ENCODE results near the gene KCNIP1.

The KCNIP1 gene

DNA sequence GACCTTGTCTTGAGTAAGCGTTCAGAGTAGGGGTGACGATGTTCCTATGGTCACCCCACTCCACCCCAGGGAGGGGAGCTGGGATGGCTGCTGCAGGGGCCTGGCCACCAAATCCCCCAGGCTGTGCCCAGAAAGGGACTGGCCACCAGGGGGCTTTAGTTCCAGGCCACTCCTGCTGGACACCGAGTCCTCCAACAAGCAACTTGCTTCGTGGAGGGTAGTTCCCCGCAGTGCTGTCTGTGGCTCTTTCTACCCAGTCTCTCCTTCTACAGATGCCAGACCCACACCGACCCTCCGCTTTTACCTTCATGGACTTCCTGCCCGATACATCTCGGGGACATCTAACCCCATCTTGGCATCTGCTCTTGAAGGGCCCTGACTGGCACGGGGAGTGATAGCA is 244.0 kb downstream of the KCNIP1 start:
- H3K36me3 ChIP-seq (ENCODE audit: low read length): no peaks in the 10 kb centered on the region
- no peaks in the 10 kb centered on the region for H3K79me2 ChIP-seq (ENCODE audit: insufficient read depth, low read length)
- no peak overlapping the region for H3K4me3 ChIP-seq (ENCODE audit: insufficient read depth, low read length, poor library complexity, severe bottlenecking)
- no peak overlapping the region for H2AFZ ChIP-seq (ENCODE audit: low read depth, low read length, severe bottlenecking)
- H3K9me3 ChIP-seq (ENCODE audit: insufficient read depth, low read length): no peaks in the 10 kb centered on the region
- H3K4me2 ChIP-seq (ENCODE audit: low read depth, low read length, poor library complexity, severe bottlenecking): no peak overlapping the region
- no peaks in the 10 kb centered on the region for H3K9me2 ChIP-seq (replicated peaks; ENCODE audit: insufficient read depth, low read length)
- H4K20me1 ChIP-seq (ENCODE audit: low read depth, low read length): no peaks in the 10 kb centered on the region
- H3K27ac ChIP-seq (ENCODE audit: low read depth, low read length): no peak overlapping the region
- no peak for TF ChIP-seq EZH2phosphoT487 (conservative IDR thresholded peaks at IDR 0.05; ENCODE audit: low read length)
- no peak for TF ChIP-seq CTCF (IDR thresholded peaks at IDR 0.05; ENCODE audit: insufficient read depth, low read length, poor library complexity, severe bottlenecking)
- no peak overlapping the region for H3K9ac ChIP-seq (ENCODE audit: low read length)
- H3K27me3 ChIP-seq (ENCODE audit: low read length): no peaks in the 10 kb centered on the region
- no peaks in the 10 kb centered on the region for H3F3A ChIP-seq (ENCODE audit: insufficient read depth)

- Histone ChIP-seq H3K79me2 (ENCODE audit: insufficient read depth, low read length) (no peaks in the 10 kb centered on the region), H3K4me3 (ENCODE audit: insufficient read depth, low read length, poor library complexity, severe bottlenecking) (no peak overlapping the region), H3K9me3 (ENCODE audit: insufficient read depth, low read length) (no peaks in the 10 kb centered on the region), H4K20me1 (ENCODE audit: low read depth, low read length) (no peaks in the 10 kb centered on the region), H2AFZ (ENCODE audit: low read depth, low read length, severe bottlenecking) (no peak overlapping the region), H3F3A (ENCODE audit: insufficient read depth) (no peaks in the 10 kb centered on the region), H3K27ac (ENCODE audit: low read depth, low read length) (no peak overlapping the region), H3K9me2 (replicated peaks; ENCODE audit: insufficient read depth, low read length) (no peaks in the 10 kb centered on the region), H3K27me3 (ENCODE audit: low read length) (no peaks in the 10 kb centered on the region), H3K36me3 (ENCODE audit: low read length) (no peaks in the 10 kb centered on the region), H3K9ac (ENCODE audit: low read length) (no peak overlapping the region), H3K4me2 (ENCODE audit: low read depth, low read length, poor library complexity, severe bottlenecking) (no peak overlapping the region)
- TF ChIP-seq EZH2phosphoT487 (conservative IDR thresholded peaks at IDR 0.05; ENCODE audit: low read length) (no peak), CTCF (IDR thresholded peaks at IDR 0.05; ENCODE audit: insufficient read depth, low read length, poor library complexity, severe bottlenecking) (no peak)
Observed at GRCh38 chr5:170748951-170749471, 245.2 kb downstream of the KCNIP1 start.

DNA sequence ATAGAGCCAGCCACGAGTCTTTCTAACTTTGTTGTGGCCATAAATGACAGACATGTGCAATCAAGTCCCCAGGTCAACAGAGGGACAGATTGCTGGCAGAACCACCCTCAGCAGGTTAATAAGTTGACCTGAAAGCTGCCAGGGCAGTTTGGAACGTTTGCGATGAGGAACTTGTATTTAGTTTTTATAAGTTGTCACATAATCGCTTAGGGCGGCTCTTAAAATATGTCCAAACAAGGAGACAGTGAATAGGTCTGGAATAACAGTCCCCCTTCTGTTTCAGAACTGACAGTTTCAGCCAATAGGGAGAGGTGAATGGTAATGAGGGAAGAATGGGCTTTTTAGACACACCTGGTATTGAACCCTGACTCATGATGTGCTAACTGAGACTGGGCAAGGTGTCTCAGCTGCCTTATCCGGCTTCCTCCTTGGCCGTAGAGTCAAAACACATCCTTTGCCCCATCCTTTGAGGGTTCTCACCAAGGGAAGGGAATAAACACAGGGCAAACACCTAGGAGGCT is 246.2 kb downstream of the KCNIP1 start:
- Histone ChIP-seq H3K27me3 (ENCODE audit: low read length) (no peaks in the 10 kb centered on the region), H3K9me2 (replicated peaks; ENCODE audit: insufficient read depth, low read length) (no peaks in the 10 kb centered on the region), H3F3A (ENCODE audit: insufficient read depth) (no peaks in the 10 kb centered on the region), H3K4me2 (ENCODE audit: low read depth, low read length, poor library complexity, severe bottlenecking) (no peak overlapping the region), H3K9ac (ENCODE audit: low read length) (no peak overlapping the region), H3K79me2 (ENCODE audit: insufficient read depth, low read length) (no peaks in the 10 kb centered on the region), H4K20me1 (ENCODE audit: low read depth, low read length) (no peaks in the 10 kb centered on the region), H3K27ac (ENCODE audit: low read depth, low read length) (no peak overlapping the region), H3K9me3 (ENCODE audit: insufficient read depth, low read length) (no peaks in the 10 kb centered on the region), H2AFZ (ENCODE audit: low read depth, low read length, severe bottlenecking) (no peak overlapping the region), H3K36me3 (ENCODE audit: low read length) (no peaks in the 10 kb centered on the region), H3K4me3 (ENCODE audit: insufficient read depth, low read length, poor library complexity, severe bottlenecking) (no peak overlapping the region)
- TF ChIP-seq CTCF (IDR thresholded peaks at IDR 0.05; ENCODE audit: insufficient read depth, low read length, poor library complexity, severe bottlenecking): no peak
- TF ChIP-seq EZH2phosphoT487 (conservative IDR thresholded peaks at IDR 0.05; ENCODE audit: low read length): no peak

Data from SU-DHL-6 (cell line).